Placental pericyte (primary cell): Measurements from ENCODE around the gene RAPGEF6. TPM values are rescaled to one million over a fixed set of nuclear protein-coding genes. Genes with fewer than 3 reads are reported as not detected.

Source experiments
- small RNA-seq: library from RNA; depleted of rRNA; stranded (forward); fragments of <200 nt; gene quantifications from one replicate; pipeline ENCODE3, GENCODE V24; 2012; ENCODE audit warnings: low replicate concordance
- total RNA-seq: library from RNA; depleted of rRNA; stranded (reverse); fragments of >200 nt; gene quantifications from 2 replicates; pipeline ENCODE4 v1.2.3, GENCODE V29; 2012

The RAPGEF6 gene
- total RNA-seq: 10.1 and 25.8 TPM in 2 replicates

GRCh38 chr5:131634996-131635683, at the start of gene RAPGEF6:
Gene RAPGEF6, minus strand, starts transcription at chr5:131635229. Its CDS starts 199 bp downstream, at chr5:131635030.

Small RNAs within 50 kb of the gene (small RNA-seq; reads per million reads assigned to genes)
- gene RF02271: not detected

Other genes with a start within 250 kb of the RAPGEF6 start
- gene FNIP1, start 161.8 kb upstream of the RAPGEF6 start, total RNA-seq: 66.1 and 72.4 TPM in 2 replicates